ENCODE data around the gene IPCEF1. TPM values are rescaled to one million over a fixed set of nuclear protein-coding genes. Genes with fewer than 3 reads are reported as not detected.
A peak's percentile ranks its signal among the peaks of the same experiment; 100 is the strongest.

IPCEF1 gene
- polyA plus RNA-seq, 2 of the 4 experiments (the other 2 are of a cell fraction) = 0.01 TPM; not detected in 1

- FAIRE-seq = no peak
- ChIA-PET POLR2A (no interaction called here), CTCF (interaction anchor here (0.6 to 0.7 kb wide), 2 partner anchors 111 to 521 kb away, joined by 3 read pairs; no protein-coding TSS in a partner anchor)
- H3K4me1 ChIP-seq = peaks cover 22% of the 10 kb centered on the region
- no peak overlapping the region for H3K4me2 ChIP-seq
- TF ChIP-seq BHLHE40 (IDR thresholded peaks at IDR 0.05; ENCODE audit: low read depth, low read length) (no peak), USF2 (IDR thresholded peaks at IDR 0.05) (no peak), POLR2AphosphoS2 (conservative IDR thresholded peaks at IDR 0.05; ENCODE audit: low read length) (no peak), EHMT2 (IDR thresholded peaks at IDR 0.05; ENCODE audit: low read depth) (no peak), TP53 (CRISPR knock-in tag; IDR thresholded peaks at IDR 0.05) (no peak), JUN (IDR thresholded peaks at IDR 0.05) (no peak), RCOR1 (IDR thresholded peaks at IDR 0.05; ENCODE audit: low read depth, low read length) (no peak), NFE2L2 (conservative IDR thresholded peaks at IDR 0.05; ENCODE audit: low read length) (no peak), FOSL2 (IDR thresholded peaks at IDR 0.05) (no peak), FOSL2 (CRISPR knock-in tag; IDR thresholded peaks at IDR 0.05) (no peak), RFX5 (IDR thresholded peaks at IDR 0.05) (no peak)
- 0 out of 6 replicates have a peak overlapping the region, but pooled peaks of 1 of the 2 experiments have one; percentile 24 for H3K27ac ChIP-seq
- ATAC-seq = no peak
- no peak for DNase-seq (ENCODE audit: low read depth in 1 of 2, low spot score in 1 of 2)
- H3K9me3 ChIP-seq = peaks cover 7% of the 10 kb centered on the region; the same call in 2 of the 3 replicates
- 91% methylated on average over 3 of the region's 3 CpGs for WGBS (ENCODE audit: missing lambda C conversion rate)
- H3K4me3 ChIP-seq = no peak overlapping the region
Observed at GRCh38 chr6:154388803-154389202, 32.2 kb upstream of the IPCEF1 start.

- H3K4me3 ChIP-seq = no peak overlapping the region
- DNase-seq (ENCODE audit: low read depth in 1 of 2, low spot score in 1 of 2) (peak in 1 of 2 experiments; percentile 64), ATAC-seq (peak; percentile 70 to 92), FAIRE-seq (no peak)
- H3K27ac ChIP-seq = peak overlapping the region; percentile 44 to 77; a peak in 4 of 6 replicates
- H3K4me1 ChIP-seq = peaks cover 17% of the 10 kb centered on the region
- ChIA-PET POLR2A (interaction anchor here (1.0 kb wide), 1 partner anchor 123 kb away, joined by 7 read pairs; the partner anchor contains the start of gene CNKSR3), CTCF (interaction anchor here (0.6 kb wide), 1 partner anchor 31 kb away, joined by 4 read pairs; no protein-coding TSS in a partner anchor)
- peaks cover 7% of the 10 kb centered on the region; the same call in 2 of the 3 replicates for H3K9me3 ChIP-seq
- 61% methylated on average over 5 of the region's 5 CpGs for WGBS (ENCODE audit: missing lambda C conversion rate)
- H3K4me2 ChIP-seq = peak overlapping the region; percentile 54
- TF ChIP-seq RFX5 (IDR thresholded peaks at IDR 0.05) (no peak), BHLHE40 (IDR thresholded peaks at IDR 0.05; ENCODE audit: low read depth, low read length) (no peak), HES2 (IDR thresholded peaks at IDR 0.05) (no peak), KDM1A (IDR thresholded peaks at IDR 0.05; ENCODE audit: low read depth) (0 out of 2 replicates have a peak, but pooled peaks have one; percentile 17), NR3C1 (IDR thresholded peaks at IDR 0.05) (no peak), FOSL2 (IDR thresholded peaks at IDR 0.05) (peak; percentile 75), FOSL2 (CRISPR knock-in tag; IDR thresholded peaks at IDR 0.05) (peak; percentile 85), CHD2 (IDR thresholded peaks at IDR 0.05; ENCODE audit: low read length, partially characterized antibody) (no peak), NPAS2 (CRISPR knock-in tag; IDR thresholded peaks at IDR 0.05; ENCODE audit: borderline replicate concordance) (no peak), JUNB (IDR thresholded peaks at IDR 0.05) (peak; percentile 64), CEBPB (IDR thresholded peaks at IDR 0.05) (peak in 1 of 2 experiments; percentile 37; a peak in 1 of 4 replicates), SREBF2 (IDR thresholded peaks at IDR 0.05) (no peak), ZC3H11A (IDR thresholded peaks at IDR 0.05) (no peak), ATOH8 (CRISPR knock-in tag; IDR thresholded peaks at IDR 0.05; ENCODE audit: low read depth) (no peak), GATA3 (IDR thresholded peaks at IDR 0.05; ENCODE audit: borderline replicate concordance) (peak; percentile 78; the same call in 1 of the 2 replicates), CBX8 (IDR thresholded peaks at IDR 0.05) (no peak), CBX2 (IDR thresholded peaks at IDR 0.05; ENCODE audit: borderline replicate concordance, low read depth) (no peak), ZSCAN20 (CRISPR knock-in tag; IDR thresholded peaks at IDR 0.05) (no peak), CTCF (IDR thresholded peaks at IDR 0.05) (no peak), BCL3 (IDR thresholded peaks at IDR 0.05) (no peak), MAX (IDR thresholded peaks at IDR 0.05) (peak; percentile 33; the same call in 1 of the 2 replicates)
Observed at GRCh38 chr6:154386848-154387717, 30.5 kb upstream of the IPCEF1 start.
